ENCODE measurements around the gene CENPL.

DNA sequence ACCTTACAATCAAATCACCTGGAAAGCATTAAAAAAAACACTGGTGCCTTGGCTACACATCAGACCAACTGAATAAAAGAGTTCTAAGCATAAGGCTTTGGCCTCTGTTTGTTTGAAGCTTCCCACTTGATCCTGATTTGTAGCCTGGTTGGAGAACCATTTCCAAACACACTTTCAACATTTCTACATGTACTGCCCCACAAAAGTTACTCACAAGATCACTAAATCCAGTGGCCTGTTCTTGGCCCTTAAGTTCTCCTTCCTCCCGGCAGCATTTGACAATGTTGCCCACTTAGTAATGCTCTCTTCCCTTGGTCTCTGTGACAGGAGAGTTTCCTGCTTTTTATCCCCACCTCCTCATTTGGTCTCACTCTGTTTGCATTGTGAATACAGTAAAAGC, 31.3 kb upstream of the CENPL start:
- TF ChIP-seq POLR2AphosphoS5 (IDR thresholded peaks at IDR 0.05; ENCODE audit: low read depth) (no peak), REST (IDR thresholded peaks at IDR 0.05; ENCODE audit: insufficient replicate concordance, low read depth) (no peak)
- TF ChIP-seq, protein P1, sequence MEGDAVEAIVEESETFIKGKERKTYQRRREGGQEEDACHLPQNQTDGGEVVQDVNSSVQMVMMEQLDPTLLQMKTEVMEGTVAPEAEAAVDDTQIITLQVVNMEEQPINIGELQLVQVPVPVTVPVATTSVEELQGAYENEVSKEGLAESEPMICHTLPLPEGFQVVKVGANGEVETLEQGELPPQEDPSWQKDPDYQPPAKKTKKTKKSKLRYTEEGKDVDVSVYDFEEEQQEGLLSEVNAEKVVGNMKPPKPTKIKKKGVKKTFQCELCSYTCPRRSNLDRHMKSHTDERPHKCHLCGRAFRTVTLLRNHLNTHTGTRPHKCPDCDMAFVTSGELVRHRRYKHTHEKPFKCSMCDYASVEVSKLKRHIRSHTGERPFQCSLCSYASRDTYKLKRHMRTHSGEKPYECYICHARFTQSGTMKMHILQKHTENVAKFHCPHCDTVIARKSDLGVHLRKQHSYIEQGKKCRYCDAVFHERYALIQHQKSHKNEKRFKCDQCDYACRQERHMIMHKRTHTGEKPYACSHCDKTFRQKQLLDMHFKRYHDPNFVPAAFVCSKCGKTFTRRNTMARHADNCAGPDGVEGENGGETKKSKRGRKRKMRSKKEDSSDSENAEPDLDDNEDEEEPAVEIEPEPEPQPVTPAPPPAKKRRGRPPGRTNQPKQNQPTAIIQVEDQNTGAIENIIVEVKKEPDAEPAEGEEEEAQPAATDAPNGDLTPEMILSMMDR (IDR thresholded peaks at IDR 0.05; ENCODE audit: insufficient read depth, low read length) = no peak
